ENCODE measurements around the gene HORMAD1. TPM values are rescaled to one million over a fixed set of nuclear protein-coding genes. Genes with fewer than 3 reads are reported as not detected.

The HORMAD1 gene
- total RNA-seq, 2 experiments from 2014 or later = 0.89 TPM; not detected in 1

DNA sequence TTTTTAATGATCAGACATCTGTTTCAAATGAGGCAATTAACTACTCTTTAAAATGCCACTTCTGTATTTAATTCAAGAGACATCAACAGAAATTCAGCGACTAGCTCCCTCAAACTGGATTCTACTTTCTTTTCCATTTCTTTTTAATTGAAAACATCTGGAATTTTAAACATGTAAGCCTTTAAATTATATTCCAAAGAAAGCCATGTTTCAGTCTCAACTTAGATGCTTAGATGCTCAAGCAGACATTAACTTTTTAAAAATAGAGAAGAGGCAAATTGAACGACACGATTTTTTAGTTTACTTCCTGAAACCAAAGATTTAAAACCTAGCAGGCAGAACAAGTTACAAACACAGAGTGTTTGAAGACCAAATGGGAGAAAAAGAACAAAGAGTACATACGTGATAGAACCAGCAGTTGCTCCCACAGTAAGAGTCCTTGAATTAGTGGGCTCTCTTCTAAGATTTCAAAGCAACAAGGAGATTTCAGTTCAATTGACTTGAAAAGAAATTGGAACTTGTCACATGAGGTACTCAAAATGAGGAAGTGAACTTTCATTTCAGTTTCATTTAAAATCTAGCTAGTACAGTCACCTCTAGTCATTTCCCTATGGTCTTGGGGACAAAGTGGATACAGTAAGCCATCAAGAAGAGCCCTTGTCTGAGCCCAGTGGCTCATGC is 44.7 kb upstream of the HORMAD1 start, which contains the start of gene CTSS:
CTSS (minus strand) TSS at position 483 of the 681 bp plus-strand sequence. CDS start 1,015 bp downstream, outside the sequence.
- H3K79me2 ChIP-seq (ENCODE audit: insufficient read depth, low read depth, low read length) = peaks cover 52% of the 10 kb centered on the region
- peak within 1 kb of the TSS; percentile 94 for H2AFZ ChIP-seq (ENCODE audit: low read length)
- BruUV-seq (replicated peaks) = TSS peak; percentile 77

DNA sequence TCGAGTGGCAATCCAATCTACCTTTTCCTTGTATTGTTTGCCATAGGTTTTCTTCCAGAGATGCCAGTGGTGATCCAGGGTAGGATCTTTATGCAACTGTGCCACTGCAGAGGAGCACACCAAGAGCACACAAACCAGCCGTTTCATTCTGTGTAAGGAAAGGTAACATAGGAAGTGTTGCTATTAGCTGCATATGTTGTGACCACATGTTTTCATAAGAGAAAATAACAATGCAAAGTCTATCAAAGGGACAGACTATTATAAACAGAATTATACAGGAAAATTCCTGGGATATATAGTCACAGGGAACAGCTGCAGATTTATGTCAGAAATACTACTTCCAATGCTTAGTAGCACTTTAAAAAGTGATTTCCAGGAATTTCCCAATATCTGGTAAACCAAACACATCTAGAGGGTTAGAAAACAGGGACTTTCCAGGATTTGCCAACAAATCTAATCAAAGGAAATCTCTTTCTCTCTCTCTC is 44.0 kb upstream of the HORMAD1 start:
- DNase-seq (ENCODE audit: low spot score) = peak; percentile 44

More for the DNA sequence above, 44.7 kb upstream of the HORMAD1 start, which contains the start of gene CTSS:
- intact Hi-C loops (cut with micrococcal nuclease; ENCODE audit: unreplicated experiment) = loop anchor here (1.0 to 5.0 kb wide), 2 partner anchors 157 to 203 kb away; no protein-coding TSS in a partner anchor
- H3K9me3 ChIP-seq (ENCODE audit: low read length) = peaks cover 10% of the 10 kb centered on the region; the same call in 1 of the 2 replicates
- H3K27ac ChIP-seq (ENCODE audit: low read depth, low read length, poor library complexity, severe bottlenecking) = peak within 1 kb of the TSS; percentile 80
- ChIA-PET POLR2A (interaction anchor here (0.5 to 2.2 kb wide), 10 partner anchors 8 to 363 kb away, joined by 3 to 9 read pairs (median 4); partner anchors contain the start of gene GOLPH3L), CTCF (ENCODE audit: unreplicated experiment) (no interaction called here)
- H3K9me2 ChIP-seq (ENCODE audit: insufficient read depth, low read length) = no peaks in the 10 kb centered on the region
- peaks cover 28% of the 10 kb centered on the region for H3K36me3 ChIP-seq (ENCODE audit: insufficient read depth, low read length)
- no peaks in the 10 kb centered on the region for H4K20me1 ChIP-seq (ENCODE audit: insufficient read depth, low read length)
- TF ChIP-seq, protein P1, sequence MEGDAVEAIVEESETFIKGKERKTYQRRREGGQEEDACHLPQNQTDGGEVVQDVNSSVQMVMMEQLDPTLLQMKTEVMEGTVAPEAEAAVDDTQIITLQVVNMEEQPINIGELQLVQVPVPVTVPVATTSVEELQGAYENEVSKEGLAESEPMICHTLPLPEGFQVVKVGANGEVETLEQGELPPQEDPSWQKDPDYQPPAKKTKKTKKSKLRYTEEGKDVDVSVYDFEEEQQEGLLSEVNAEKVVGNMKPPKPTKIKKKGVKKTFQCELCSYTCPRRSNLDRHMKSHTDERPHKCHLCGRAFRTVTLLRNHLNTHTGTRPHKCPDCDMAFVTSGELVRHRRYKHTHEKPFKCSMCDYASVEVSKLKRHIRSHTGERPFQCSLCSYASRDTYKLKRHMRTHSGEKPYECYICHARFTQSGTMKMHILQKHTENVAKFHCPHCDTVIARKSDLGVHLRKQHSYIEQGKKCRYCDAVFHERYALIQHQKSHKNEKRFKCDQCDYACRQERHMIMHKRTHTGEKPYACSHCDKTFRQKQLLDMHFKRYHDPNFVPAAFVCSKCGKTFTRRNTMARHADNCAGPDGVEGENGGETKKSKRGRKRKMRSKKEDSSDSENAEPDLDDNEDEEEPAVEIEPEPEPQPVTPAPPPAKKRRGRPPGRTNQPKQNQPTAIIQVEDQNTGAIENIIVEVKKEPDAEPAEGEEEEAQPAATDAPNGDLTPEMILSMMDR (conservative IDR thresholded peaks at IDR 0.05; ENCODE audit: low read length) = no peak
- no peak for TF ChIP-seq EZH2phosphoT487 (IDR thresholded peaks at IDR 0.05; ENCODE audit: borderline replicate concordance, low read depth, low read length)
- H3K4me3 ChIP-seq (ENCODE audit: low read depth, low read length, poor library complexity, severe bottlenecking) = peak within 1 kb of the TSS; percentile 87
- peak; percentile 88 for DNase-seq (ENCODE audit: low spot score)
- H3K4me2 ChIP-seq (ENCODE audit: low read length) = peak within 1 kb of the TSS; percentile 84
- peaks cover 46% of the 10 kb centered on the region for H3K4me1 ChIP-seq (ENCODE audit: insufficient read depth, low read length, poor library complexity, severe bottlenecking)

More for the DNA sequence above, 44.0 kb upstream of the HORMAD1 start:
- H3K4me2 ChIP-seq (ENCODE audit: low read length) = peak overlapping the region; percentile 84
- peaks cover 44% of the 10 kb centered on the region for H3K4me1 ChIP-seq (ENCODE audit: insufficient read depth, low read length, poor library complexity, severe bottlenecking)
- intact Hi-C loops (cut with micrococcal nuclease; ENCODE audit: unreplicated experiment) = loop anchor here (1.0 to 5.0 kb wide), 2 partner anchors 158 to 202 kb away; no protein-coding TSS in a partner anchor
- H3K9me3 ChIP-seq (ENCODE audit: low read length) = peaks cover 12% of the 10 kb centered on the region; the same call in 1 of the 2 replicates
- no peak for TF ChIP-seq EZH2phosphoT487 (IDR thresholded peaks at IDR 0.05; ENCODE audit: borderline replicate concordance, low read depth, low read length)
- TF ChIP-seq, protein P1 (conservative IDR thresholded peaks at IDR 0.05; ENCODE audit: low read length) = no peak
- H3K4me3 ChIP-seq (ENCODE audit: low read depth, low read length, poor library complexity, severe bottlenecking) = peak overlapping the region; percentile 87
- no TSS peak for BruUV-seq (replicated peaks)
- ChIA-PET CTCF (ENCODE audit: unreplicated experiment) (no interaction called here), POLR2A (interaction anchor here (0.6 to 1.4 kb wide), 3 partner anchors 9 to 48 kb away, joined by 3 to 9 read pairs (median 4); no protein-coding TSS in a partner anchor)
- H3K36me3 ChIP-seq (ENCODE audit: insufficient read depth, low read length) = peaks cover 36% of the 10 kb centered on the region
- peak overlapping the region; percentile 94; the same call in 1 of the 2 replicates for H2AFZ ChIP-seq (ENCODE audit: low read length)
- H3K9me2 ChIP-seq (ENCODE audit: insufficient read depth, low read length) = no peaks in the 10 kb centered on the region
- H3K27ac ChIP-seq (ENCODE audit: low read depth, low read length, poor library complexity, severe bottlenecking) = peak overlapping the region; percentile 80
- peaks cover 59% of the 10 kb centered on the region for H3K79me2 ChIP-seq (ENCODE audit: insufficient read depth, low read depth, low read length)
- H4K20me1 ChIP-seq (ENCODE audit: insufficient read depth, low read length) = no peaks in the 10 kb centered on the region

Measured in OCI-LY7 (cell line).